ENCODE results near the gene PLCL1.
"Not testable (repeated sequence)": the region's sequence is repeated elsewhere in the genome, so short reads cannot be mapped to it uniquely, and the experiment has no call there.

GRCh38 chr2:198029576-198029975 lies 225.2 kb downstream of the PLCL1 start:
- TF ChIP-seq CTCF (conservative IDR thresholded peaks at IDR 0.05); ZFX (IDR thresholded peaks at IDR 0.05): not testable (repeated sequence)
